GM12874 (cell line): ENCODE results near the gene SMYD3.

Experiments used
- CTCF ChIP-seq: IDR thresholded peaks from 2 replicates; pipeline ENCODE4 v1.5.1; 2011; ENCODE audit warnings: low read depth, mild to moderate bottlenecking, control low read depth, low read length, moderate library complexity; ENCODE audit not compliant: insufficient read depth

The SMYD3 gene

GRCh38 chr1:246537887-246538286 lies 30.8 kb upstream of the SMYD3 start:
- TF ChIP-seq CTCF = no peak

GRCh38 chr1:246537441-246537840 lies 30.4 kb upstream of the SMYD3 start:
- no peak for TF ChIP-seq CTCF

- TF ChIP-seq CTCF = no peak
Measured at GRCh38 chr1:246534114-246534513, 27.0 kb upstream of the SMYD3 start.

- no peak for TF ChIP-seq CTCF
Measured at GRCh38 chr1:246533371-246533905, 26.4 kb upstream of the SMYD3 start.

- no peak for TF ChIP-seq CTCF
Measured at GRCh38 chr1:246532519-246532918, 25.4 kb upstream of the SMYD3 start.

- no peak for TF ChIP-seq CTCF
Measured at GRCh38 chr1:246530482-246530881, 23.4 kb upstream of the SMYD3 start.

GRCh38 chr1:246528933-246529731 lies 22.1 kb upstream of the SMYD3 start:
- TF ChIP-seq CTCF = no peak
